B cell (primary cell): ENCODE data around the gene OR6C74. TPM values are rescaled to one million over a fixed set of nuclear protein-coding genes. Genes with fewer than 3 reads are reported as not detected.

ENCODE experiments used
- ATAC-seq: fragments of 200-7000 bp; cut with Tn5 transposase; one replicate; pipeline ENCODE4 v1.10.0; 2021; ENCODE audit warnings: low read depth, mild to moderate bottlenecking, moderate number of reproducible peaks, moderate library complexity
- CTCF ChIA-PET: fragments of 350-600 bp; sonication (Branson Sonifier 250); formaldehyde crosslinking; loops from one replicate; lab custom pipeline; 2021; ENCODE audit warnings: antibody characterized with exemption, inconsistent platforms; lab: Charles Lee
- POLR2A ChIA-PET: fragments of 350-600 bp; sonication (Branson Sonifier 250); formaldehyde crosslinking; loops from one replicate; lab custom pipeline; 2021; ENCODE audit warnings: antibody characterized with exemption; lab: Charles Lee
- DNase-seq: peaks from one replicate; pipeline ENCODE4 v3.0.0; 2013
- H2AFZ ChIP-seq: 2 replicates; pipeline ENCODE4 v1.6.1; 2012; ENCODE audit warnings: mild to moderate bottlenecking, low read depth, low read length; ENCODE audit not compliant: insufficient read depth, poor library complexity, severe bottlenecking
- H3K27ac ChIP-seq, 2 donors: 1 replicate in 1 of 2; 2 replicates in 1 of 2; pipeline ENCODE4 v1.5.1; 2012 to 2013; ENCODE audit warnings: low read length in 2 of 2, mild to moderate bottlenecking in 2 of 2, moderate library complexity in 1 of 2
- H3K27me3 ChIP-seq, 4 experiments: fragments of 200-600 bp in 1 of 4; sonication (generic) in 1 of 4; replicated peaks in 1 of 4; 1 replicate in 2 of 4; 2 replicates in 2 of 4; pipeline versions ENCODE4 v1.6.1 to v1.7.0; 2013 to 2016; ENCODE audit warnings: low read length in 3 of 4, mild to moderate bottlenecking in 2 of 4, mixed read lengths in 1 of 4, moderate library complexity in 1 of 4; ENCODE audit not compliant: insufficient read depth in 4 of 4, control insufficient read depth in 3 of 4; ENCODE audit errors: control extremely low read depth in 1 of 4
- H3K36me3 ChIP-seq, 2 experiments: replicated peaks in 1 of 2; 1 replicate in 1 of 2; 2 replicates in 1 of 2; pipeline versions ENCODE4 v1.6.1 to v1.7.1; 2013; ENCODE audit warnings: low read length in 1 of 2; ENCODE audit not compliant: insufficient read depth in 2 of 2, control insufficient read depth in 1 of 2; ENCODE audit errors: control extremely low read depth in 1 of 2, extremely low read depth in 1 of 2
- H3K4me1 ChIP-seq, 2 donors: fragments of 200-600 bp in 1 of 2; sonication (generic) in 1 of 2; 1 replicate in 1 of 2; 2 replicates in 1 of 2; pipeline versions ENCODE4 v1.5.1 to v1.6.1; 2013 to 2017; ENCODE audit warnings: low read length in 2 of 2; ENCODE audit not compliant: control insufficient read depth in 2 of 2, insufficient read depth in 2 of 2
- H3K4me2 ChIP-seq: replicated peaks from 2 replicates; pipeline ENCODE3; 2012; ENCODE audit warnings: mild to moderate bottlenecking, low read depth, low read length; ENCODE audit not compliant: poor library complexity, severe bottlenecking
- H3K4me3 ChIP-seq, 5 experiments: fragments of 200-600 bp in 1 of 5; sonication (generic) in 1 of 5; 1 replicate in 3 of 5; 2 replicates in 2 of 5; pipeline versions ENCODE4 v1.5.1 to v1.7.0; 2011 to 2016; ENCODE audit warnings: low read length in 4 of 5, mild to moderate bottlenecking in 4 of 5, low read depth in 2 of 5, control low read depth in 1 of 5, moderate library complexity in 1 of 5; ENCODE audit not compliant: insufficient read depth in 1 of 5; ENCODE audit errors: control extremely low read depth in 1 of 5, extremely low read depth in 1 of 5
- H3K79me2 ChIP-seq: fragments of 200-600 bp; sonication (generic); one replicate; pipeline ENCODE4 v1.6.0; 2016; ENCODE audit warnings: low read length; ENCODE audit not compliant: control insufficient read depth, insufficient read depth
- H3K9ac ChIP-seq: fragments of 200-600 bp; sonication (generic); 2 replicates; pipeline ENCODE4 v1.6.1; 2017; ENCODE audit warnings: mild to moderate bottlenecking, low read length, moderate library complexity
- H3K9me3 ChIP-seq, 3 donors: one replicate each; pipeline versions ENCODE4 v1.6.1 to v1.7.1; 2013; ENCODE audit warnings: low read length in 2 of 3; ENCODE audit not compliant: control insufficient read depth in 2 of 3, insufficient read depth in 1 of 3; ENCODE audit errors: control extremely low read depth in 1 of 3
- H4K20me1 ChIP-seq: 2 replicates; pipeline ENCODE4 v1.6.0; 2012; ENCODE audit warnings: mild to moderate bottlenecking, low read length; ENCODE audit not compliant: insufficient read depth, control insufficient read depth, poor library complexity, severe bottlenecking
- H3K27ac Mint-ChIP-seq: one replicate; pipeline ENCODE4 v1.8.0; 2021; ENCODE audit warnings: mixed read lengths
- H3K27me3 Mint-ChIP-seq: one replicate; pipeline ENCODE4 v1.8.0; 2021; ENCODE audit warnings: mixed read lengths
- H3K4me1 Mint-ChIP-seq: one replicate; pipeline ENCODE4 v1.8.0; 2021; ENCODE audit warnings: mixed read lengths
- H3K4me3 Mint-ChIP-seq: one replicate; pipeline ENCODE4 v1.8.0; 2021; ENCODE audit warnings: mixed read lengths
- H3K9me3 Mint-ChIP-seq: one replicate; pipeline ENCODE4 v1.8.0; 2022; ENCODE audit warnings: mixed read lengths; ENCODE audit not compliant: insufficient read depth
- EZH2 ChIP-seq: IDR thresholded peaks from 2 replicates; pipeline ENCODE4 v1.6.1; 2012; ENCODE audit warnings: borderline replicate concordance, low read depth, mild to moderate bottlenecking, moderate library complexity, low read length; ENCODE audit not compliant: insufficient read depth, poor library complexity, severe bottlenecking
- WGBS: methylation state at CpG from one replicate; pipeline ENCODE4 v1.1.5; 2013; ENCODE audit warnings: missing lambda C conversion rate; ENCODE audit not compliant: insufficient coverage; 5-methylcytosine and 5-hydroxymethylcytosine counted together
- intact Hi-C: fragments of 100-400 bp; cut with micrococcal nuclease; formaldehyde crosslinking; loops from one replicate; pipeline ENCODE4 v1.10.0; 2022
- polyA plus RNA-seq: library from polyadenylated mRNA; depleted of rRNA; stranded (reverse); fragments of >200 nt; gene quantifications from 2 replicates; pipeline ENCODE4 v1.2.3, GENCODE V29; 2012
- total RNA-seq, 2 donors: library from RNA; stranded (reverse); fragments of 120-200 nt in 1 of 2; gene quantifications; 1 replicate in 1 of 2; 2 replicates in 1 of 2; pipeline versions ENCODE4 v1.2.3 to v1.2.4, GENCODE V29; 2013 to 2022
- TF ChIP-seq, protein P1 (sequence below): fragments of 200-600 bp; IDR thresholded peaks from one replicate; pipeline ENCODE4 v1.8.0; 2022; ENCODE audit warnings: antibody characterized with exemption, mild to moderate bottlenecking

Gene OR6C74
- total and polyA plus RNA-seq, 2 donors (not counting 1 experiment from before 2014, with no cell fraction given), result not detected

GRCh38 chr12:55289999-55290398, 45.6 kb downstream of the OR6C74 start:
- CTCF ChIA-PET, result no interaction called here
- no peak overlapping the region for H3K4me3 Mint-ChIP-seq
- Histone ChIP-seq H2AFZ (no peak overlapping the region), H3K27ac (no peak overlapping the region), H3K9ac (no peak overlapping the region), H3K4me1 (no peaks in the 10 kb centered on the region), H3K4me3 (no peak overlapping the region), H4K20me1 (no peaks in the 10 kb centered on the region), H3K36me3 (no peaks in the 10 kb centered on the region), H3K79me2 (no peaks in the 10 kb centered on the region), H3K4me2 (no peak overlapping the region), H3K9me3 (no peaks in the 10 kb centered on the region), H3K27me3 (no peaks in the 10 kb centered on the region)
- no peak for ATAC-seq
- no peaks in the 10 kb centered on the region for H3K4me1 Mint-ChIP-seq
- no peak overlapping the region for H3K27ac Mint-ChIP-seq
- intact Hi-C loops, result no loop called here
- TF ChIP-seq EZH2, result no peak
- TF ChIP-seq, protein P1, sequence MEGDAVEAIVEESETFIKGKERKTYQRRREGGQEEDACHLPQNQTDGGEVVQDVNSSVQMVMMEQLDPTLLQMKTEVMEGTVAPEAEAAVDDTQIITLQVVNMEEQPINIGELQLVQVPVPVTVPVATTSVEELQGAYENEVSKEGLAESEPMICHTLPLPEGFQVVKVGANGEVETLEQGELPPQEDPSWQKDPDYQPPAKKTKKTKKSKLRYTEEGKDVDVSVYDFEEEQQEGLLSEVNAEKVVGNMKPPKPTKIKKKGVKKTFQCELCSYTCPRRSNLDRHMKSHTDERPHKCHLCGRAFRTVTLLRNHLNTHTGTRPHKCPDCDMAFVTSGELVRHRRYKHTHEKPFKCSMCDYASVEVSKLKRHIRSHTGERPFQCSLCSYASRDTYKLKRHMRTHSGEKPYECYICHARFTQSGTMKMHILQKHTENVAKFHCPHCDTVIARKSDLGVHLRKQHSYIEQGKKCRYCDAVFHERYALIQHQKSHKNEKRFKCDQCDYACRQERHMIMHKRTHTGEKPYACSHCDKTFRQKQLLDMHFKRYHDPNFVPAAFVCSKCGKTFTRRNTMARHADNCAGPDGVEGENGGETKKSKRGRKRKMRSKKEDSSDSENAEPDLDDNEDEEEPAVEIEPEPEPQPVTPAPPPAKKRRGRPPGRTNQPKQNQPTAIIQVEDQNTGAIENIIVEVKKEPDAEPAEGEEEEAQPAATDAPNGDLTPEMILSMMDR, result no peak
- peaks cover 19% of the 10 kb centered on the region for H3K27me3 Mint-ChIP-seq
- H3K9me3 Mint-ChIP-seq, result no peaks in the 10 kb centered on the region
- WGBS, result no CpG with 5 or more reads among the region's 2 CpGs
- DNase-seq, result no peak
- POLR2A ChIA-PET, result no interaction called here

Other genes starting within 250 kb of the OR6C74 start
- not detected in 2 replicates for gene NEUROD4, start 224.6 kb upstream of the OR6C74 start, total RNA-seq
- gene NEUROD4, start 224.6 kb upstream of the OR6C74 start, polyA plus RNA-seq, result not detected in 2 replicates
- gene OR9K2, start 118.2 kb upstream of the OR6C74 start, total RNA-seq, result not detected in 2 replicates
- not detected in 2 replicates for gene OR9K2, start 118.2 kb upstream of the OR6C74 start, polyA plus RNA-seq
- gene OR10A7, start 23.6 kb upstream of the OR6C74 start, total RNA-seq, result not detected in 2 replicates
- not detected in 2 replicates for gene OR10A7, start 23.6 kb upstream of the OR6C74 start, polyA plus RNA-seq
- gene OR6C6, start 52.0 kb downstream of the OR6C74 start, total RNA-seq, result not detected in 2 replicates
- gene OR6C6, start 52.0 kb downstream of the OR6C74 start, polyA plus RNA-seq, result not detected in 2 replicates
- not detected in 2 replicates for gene OR6C1, start 69.7 kb downstream of the OR6C74 start, total RNA-seq
- not detected in 2 replicates for gene OR6C1, start 69.7 kb downstream of the OR6C74 start, polyA plus RNA-seq
- gene OR6C3, start 86.1 kb downstream of the OR6C74 start, total RNA-seq, result not detected in 2 replicates
- gene OR6C3, start 86.1 kb downstream of the OR6C74 start, polyA plus RNA-seq, result not detected in 2 replicates
- not detected in 2 replicates for gene OR6C75, start 118.4 kb downstream of the OR6C74 start, total RNA-seq
- gene OR6C75, start 118.4 kb downstream of the OR6C74 start, polyA plus RNA-seq, result not detected in 2 replicates
- not detected in 2 replicates for gene OR6C65, start 155.9 kb downstream of the OR6C74 start, total RNA-seq
- not detected in 2 replicates for gene OR6C65, start 155.9 kb downstream of the OR6C74 start, polyA plus RNA-seq
- gene OR6C76, start 181.6 kb downstream of the OR6C74 start, total RNA-seq, result not detected in 2 replicates
- not detected in 2 replicates for gene OR6C76, start 181.6 kb downstream of the OR6C74 start, polyA plus RNA-seq
- not detected in 2 replicates for gene OR6C2, start 199.5 kb downstream of the OR6C74 start, total RNA-seq
- not detected in 2 replicates for gene OR6C2, start 199.5 kb downstream of the OR6C74 start, polyA plus RNA-seq
- gene OR6C70, start 225.5 kb downstream of the OR6C74 start, total RNA-seq, result not detected in 2 replicates
- gene OR6C70, start 225.5 kb downstream of the OR6C74 start, polyA plus RNA-seq, result not detected in 2 replicates
- not detected in 2 replicates for gene OR6C68, start 247.8 kb downstream of the OR6C74 start, total RNA-seq
- not detected in 2 replicates for gene OR6C68, start 247.8 kb downstream of the OR6C74 start, polyA plus RNA-seq